HG02938 (cell line): Measurements from ENCODE around the gene SMIM45.

Experiments
- ATAC-seq: cut with Tn5 transposase; IDR thresholded peaks from one replicate; pipeline ENCODE4 v1.9.1; 2021; ENCODE audit warnings: mild to moderate bottlenecking, moderate library complexity; ENCODE audit not compliant: unreplicated experiment

The SMIM45 gene

DNA sequence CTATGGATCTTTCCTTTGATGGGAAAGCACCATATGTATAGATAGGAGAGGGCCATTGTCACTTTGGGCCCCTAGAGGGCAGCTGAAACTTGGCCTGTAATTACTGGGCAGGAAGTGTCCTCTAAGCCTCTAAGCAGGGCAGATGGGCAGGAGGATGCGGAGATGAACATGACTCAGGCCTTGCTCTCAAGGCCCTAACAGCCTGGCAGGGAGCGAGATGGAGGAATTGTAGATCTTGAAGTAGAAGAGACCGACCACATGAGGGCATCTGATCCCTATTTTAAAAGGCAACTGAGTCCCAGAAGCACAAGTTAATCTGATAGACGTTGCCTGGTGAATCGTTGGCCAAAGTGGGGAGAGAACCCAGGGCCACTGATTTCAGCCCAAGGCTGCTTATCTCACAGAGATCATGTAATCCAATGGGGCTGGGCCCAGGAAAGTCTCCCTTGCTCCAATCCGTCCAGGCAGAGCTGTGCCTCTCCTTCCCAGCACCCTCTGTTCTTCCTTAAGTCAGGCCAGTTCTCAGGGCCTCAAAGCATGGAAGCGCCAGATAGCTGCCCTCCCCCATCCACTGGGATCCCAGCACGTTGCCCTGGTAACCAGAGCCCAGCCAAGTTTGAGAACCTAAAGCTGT, 14.8 kb downstream of the SMIM45 start:
- no peak for ATAC-seq

DNA sequence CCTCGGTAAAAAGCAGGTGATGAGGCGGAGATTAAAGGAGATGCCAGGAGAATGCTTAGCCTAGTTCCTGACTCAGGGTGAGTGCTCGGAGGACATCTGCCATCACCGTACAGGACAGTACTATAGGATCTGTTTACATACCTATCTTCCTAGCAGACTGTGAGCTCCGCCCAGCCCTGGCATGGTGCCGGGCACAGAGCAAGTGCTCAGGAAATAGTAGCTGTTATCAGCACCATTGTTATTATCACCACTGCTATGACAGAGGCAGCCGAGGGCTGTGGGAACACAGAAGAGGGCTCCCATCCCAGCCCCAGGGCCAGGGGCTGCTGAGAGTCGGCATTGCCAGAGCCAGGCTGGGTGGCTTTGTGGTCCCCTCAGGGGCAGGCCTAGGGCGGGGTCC, 16.7 kb downstream of the SMIM45 start:
- ATAC-seq: no peak

DNA sequence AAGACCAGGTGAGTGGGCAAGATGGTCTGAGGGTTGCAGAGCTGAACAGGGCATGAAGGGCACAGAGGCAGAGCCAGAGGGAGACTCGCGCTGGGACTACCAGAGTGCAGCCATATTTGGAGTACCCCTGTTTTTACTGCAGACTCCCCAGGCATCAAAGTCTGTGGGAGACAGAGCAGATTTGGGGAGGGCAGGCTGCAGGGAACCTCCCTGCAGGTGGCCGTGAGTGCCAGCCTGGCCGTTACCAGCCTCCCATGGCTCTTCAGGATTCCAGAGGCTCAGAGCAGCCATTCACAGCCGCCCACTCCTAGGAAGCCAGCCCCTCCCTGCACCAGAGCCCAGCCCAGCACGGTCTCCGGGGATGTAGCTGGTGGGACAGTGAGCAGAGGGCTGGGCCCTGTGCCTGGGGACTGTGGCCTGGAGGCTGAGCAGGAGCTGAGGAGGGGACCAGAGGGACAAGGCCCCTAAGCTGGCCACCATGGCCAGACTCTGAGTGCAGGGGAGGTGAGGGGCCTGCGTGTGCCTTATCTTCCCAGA, 17.2 kb downstream of the SMIM45 start, which contains the start of gene SEPTIN3:
TSS of gene SEPTIN3 (plus strand) at position 334 of the 537 bp plus-strand sequence. CDS start 2,050 bp downstream, outside the sequence.
- ATAC-seq: no peak

DNA sequence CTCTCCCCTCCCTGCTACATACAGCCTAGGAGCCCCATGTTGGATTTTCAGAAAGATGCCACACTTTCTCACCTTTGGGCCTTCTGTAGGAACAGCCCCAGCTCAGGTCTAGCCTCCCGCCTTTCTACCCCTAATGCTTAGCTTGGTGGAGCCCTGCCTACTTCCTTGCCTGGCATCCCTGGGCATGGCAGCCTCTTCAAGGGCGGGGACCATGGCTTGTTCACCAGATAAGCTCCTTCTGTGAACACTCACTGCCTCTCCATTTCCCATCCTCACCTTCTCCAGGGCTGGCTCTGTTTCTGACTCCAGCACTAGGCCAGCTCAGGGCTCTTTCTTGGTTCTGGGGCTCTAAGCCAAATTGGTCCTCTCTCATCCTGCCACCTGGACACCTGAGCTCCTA, 18.7 kb downstream of the SMIM45 start:
- no peak for ATAC-seq

DNA sequence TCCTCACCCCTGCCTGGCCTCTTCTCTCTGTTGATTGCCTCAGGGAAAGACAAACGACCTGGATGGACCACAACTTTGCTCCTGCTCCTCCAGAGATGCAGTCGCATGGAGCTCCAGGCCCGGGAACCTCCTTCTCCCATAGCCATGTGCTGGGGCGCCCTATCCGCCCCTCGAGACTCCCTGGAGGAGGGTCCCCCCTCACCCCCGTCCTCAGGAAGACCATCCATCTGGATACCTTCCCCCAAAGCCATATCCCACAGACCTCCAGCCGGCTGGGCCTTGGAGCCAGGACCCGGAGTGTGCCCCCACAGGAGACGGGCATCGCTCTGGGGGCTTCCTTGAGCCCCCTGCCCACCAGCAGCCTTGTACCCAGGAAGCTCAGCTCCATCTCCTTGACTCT, 19.5 kb downstream of the SMIM45 start:
- ATAC-seq: no peak

DNA sequence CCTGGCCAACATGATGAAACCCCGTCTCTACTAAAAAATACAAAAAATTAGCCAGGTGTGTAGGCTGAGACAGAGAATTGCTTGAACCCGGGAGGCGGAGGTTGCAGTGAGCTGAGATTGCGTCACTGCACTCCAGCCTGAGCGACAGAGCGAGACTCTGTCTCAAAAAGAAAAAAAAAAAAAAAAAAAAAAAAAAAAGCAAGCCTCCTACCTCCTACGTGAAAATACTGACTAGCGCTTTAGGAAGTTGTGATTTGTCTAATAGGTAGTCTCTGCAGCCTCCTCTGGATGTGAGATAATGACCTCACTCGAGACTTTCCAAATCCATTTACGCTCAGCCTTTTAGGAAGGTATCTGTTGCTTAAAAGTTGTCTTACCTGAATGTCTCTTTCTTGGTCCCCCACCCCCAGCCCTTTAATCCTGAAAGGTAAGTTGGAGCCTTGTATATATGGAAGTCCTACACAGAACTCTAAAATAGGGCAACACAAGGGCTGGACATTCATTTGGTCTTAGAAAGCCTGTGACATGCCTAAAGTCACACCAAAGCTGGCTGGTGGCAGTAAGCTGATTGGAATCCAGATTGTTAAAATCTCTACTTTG, 22.8 kb downstream of the SMIM45 start:
- ATAC-seq: no peak

DNA sequence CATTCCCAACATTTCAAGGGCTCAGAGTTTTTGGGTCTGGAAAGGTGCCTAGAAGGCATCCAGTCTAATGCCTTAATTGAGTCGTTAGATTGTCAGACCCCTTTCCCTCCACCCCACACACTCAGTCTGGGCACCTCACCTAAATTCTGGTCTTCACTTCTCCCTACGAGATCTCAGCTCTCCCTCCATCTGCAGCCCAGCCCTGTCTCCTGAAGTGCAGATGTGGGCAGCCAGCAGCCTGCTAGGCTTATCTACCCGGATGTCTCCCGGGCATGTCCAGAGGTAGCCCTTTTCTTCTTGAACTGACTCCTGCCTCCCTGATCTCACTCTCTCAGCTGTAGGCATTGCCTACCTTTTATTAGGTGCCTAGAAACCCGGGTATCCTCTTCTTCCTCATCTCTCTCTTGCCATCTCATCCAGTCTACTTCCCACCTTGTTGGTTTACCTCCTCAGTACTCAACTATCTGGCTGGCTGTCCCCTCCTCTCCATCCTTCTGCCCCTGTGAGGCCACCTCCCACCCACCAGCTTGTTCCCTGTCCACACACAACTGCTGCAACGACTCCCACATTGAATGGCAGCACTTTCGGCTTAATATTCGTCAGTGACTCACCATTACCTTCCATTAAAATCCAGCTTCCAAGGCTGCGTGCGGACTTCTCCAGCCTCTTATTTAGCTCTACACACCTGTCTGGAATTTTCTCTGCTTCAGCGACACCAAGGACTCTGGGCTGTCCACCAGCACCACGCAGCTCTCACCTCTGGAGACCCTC, 23.5 kb downstream of the SMIM45 start:
- ATAC-seq: no peak

DNA sequence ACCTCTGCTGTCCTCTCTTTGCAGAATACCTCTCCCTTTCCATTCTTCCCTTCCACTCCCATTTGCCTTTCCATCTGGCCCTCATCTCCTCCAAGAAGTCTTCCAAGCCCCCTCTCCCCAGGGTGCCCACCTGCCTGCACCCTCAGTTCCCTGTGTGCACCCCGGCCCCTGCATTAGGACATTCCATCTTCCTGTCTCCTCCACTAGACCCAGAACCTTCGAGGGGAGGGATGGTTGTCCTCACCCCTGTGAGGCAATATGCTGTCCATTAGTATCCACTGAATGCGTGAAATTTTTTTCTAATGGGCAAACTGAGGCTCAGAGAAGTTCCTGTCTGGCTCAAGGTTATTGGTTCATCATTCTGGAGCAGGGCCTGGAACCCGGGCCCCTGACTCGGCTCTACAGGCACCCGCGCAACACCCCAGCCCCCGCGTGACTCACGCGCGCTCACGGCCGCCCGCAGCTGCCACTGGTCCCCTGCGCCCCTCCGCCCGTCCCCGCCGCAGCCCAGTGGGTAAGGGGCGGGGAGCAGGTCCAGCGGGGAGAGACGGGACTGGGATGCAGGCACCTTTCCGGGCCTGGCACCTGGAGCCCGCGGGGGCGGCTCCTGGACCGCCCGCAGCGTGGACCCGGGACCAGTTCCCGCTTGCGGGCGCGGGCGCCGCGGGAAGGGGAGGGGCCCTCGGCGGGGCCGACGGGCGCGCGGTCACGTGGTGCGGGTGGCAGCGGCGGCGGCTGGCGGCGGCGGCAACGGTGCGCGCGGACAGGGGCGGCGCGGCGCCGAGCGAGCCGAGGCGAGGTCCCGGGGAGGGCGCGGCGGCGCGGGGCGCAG, 24.3 kb downstream of the SMIM45 start:
- no peak for ATAC-seq

DNA sequence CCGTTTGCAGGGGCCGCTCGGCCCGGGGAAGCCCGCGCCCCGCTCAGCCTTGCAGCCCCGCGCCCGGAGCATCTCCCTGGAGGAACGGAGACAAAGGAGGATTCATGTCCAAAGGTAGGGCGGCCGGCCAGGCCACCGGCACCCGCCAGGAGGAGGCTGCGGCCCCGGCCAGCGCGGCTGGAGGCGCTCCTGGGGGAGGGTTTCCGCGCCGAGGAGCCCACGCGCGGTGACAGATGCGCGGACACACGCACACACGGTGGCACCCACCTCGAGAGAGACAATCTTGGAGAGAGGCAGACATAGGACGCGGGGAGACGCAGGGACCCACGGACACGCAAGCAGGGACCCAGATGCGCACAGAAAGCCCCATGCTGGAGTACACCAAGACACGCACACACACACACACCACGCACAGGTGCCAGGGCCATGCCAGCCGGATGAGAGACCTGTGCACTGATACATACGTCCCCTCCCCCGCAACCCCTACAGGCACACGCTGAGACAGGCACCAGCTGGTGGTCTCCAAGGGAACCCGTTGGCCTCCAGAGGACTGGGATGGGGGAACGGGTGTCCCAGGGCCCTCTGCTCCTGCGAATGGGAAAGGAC, 25.1 kb downstream of the SMIM45 start:
- no peak for ATAC-seq

DNA sequence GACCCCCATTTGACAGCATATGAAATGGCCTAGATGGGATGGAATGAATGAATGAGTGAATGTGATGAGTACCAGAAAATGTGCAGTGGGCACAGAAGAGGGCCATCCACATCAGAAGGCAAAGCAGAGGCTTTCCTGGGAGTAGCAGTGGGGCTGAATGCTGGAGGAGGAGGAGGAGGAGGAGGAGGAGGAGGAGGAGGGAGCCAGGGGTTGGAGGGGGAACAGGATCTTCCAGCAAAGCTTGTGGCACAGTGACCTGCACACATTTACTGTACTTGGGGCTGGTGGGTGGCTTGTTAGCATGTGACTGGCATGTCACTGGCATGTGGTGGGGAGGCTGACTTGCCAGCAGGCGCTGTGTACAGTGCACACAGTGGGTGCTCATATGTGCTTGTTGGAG, 26.8 kb downstream of the SMIM45 start:
- ATAC-seq: no peak

DNA sequence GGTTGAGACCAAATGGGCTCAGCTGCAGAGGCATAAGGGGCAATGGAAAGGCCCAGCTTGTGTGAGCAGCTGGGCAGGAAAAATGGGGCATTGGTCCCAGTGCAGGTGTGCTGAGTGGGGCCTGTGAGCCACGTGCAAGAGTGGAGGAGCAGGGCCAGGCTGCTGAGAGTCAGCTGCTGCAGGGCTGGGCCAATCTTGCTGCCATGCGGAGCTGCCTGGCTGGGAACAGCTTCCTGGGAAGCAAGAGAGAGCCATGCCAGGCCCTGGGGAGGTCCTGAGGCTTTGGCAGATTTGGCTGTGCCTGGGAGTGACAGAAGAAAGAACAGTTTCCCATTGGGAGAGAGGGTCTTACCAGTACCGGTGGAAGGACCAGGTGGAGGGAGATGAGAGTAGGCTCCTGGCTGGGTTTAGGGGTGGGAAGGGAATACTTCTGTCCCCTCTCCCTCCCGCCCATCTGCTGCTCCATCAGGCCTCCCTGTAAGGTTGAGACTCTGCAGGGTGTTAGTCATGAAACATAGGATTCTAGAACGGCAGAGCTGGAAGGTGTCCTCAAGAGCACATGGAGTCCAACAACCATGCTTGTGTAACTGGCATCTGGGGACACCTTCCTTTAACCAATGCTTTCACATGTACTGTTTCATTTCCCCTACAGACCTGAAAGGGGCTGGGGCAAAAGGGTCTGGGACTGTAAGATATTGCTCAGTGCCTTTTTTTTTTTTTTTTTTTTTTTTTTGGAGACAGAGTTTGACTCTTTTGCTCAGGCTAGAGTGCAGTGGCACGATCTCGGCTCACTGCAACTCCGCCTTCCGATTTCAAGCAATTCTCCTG, 27.7 kb downstream of the SMIM45 start:
- ATAC-seq: no peak

DNA sequence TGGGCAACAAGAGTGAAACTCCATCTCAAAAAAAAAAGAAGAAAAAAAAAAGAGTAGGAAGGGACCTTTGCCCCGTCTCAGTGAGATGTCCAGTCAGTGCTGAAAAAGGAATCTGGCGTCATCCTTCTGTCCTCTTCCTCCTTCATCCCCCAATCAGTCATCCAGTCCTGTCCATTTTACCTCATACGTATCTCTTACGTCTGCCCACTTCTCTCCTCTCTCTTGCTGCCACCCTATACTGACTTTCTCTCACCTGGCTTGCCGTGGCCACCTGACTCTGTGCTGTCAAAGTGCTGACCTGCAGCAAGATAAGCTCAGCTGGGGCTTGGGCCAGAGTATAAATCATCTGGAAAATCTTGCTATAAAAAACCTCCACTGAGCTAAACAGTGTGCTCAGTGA, 30.9 kb downstream of the SMIM45 start:
- ATAC-seq: no peak

DNA sequence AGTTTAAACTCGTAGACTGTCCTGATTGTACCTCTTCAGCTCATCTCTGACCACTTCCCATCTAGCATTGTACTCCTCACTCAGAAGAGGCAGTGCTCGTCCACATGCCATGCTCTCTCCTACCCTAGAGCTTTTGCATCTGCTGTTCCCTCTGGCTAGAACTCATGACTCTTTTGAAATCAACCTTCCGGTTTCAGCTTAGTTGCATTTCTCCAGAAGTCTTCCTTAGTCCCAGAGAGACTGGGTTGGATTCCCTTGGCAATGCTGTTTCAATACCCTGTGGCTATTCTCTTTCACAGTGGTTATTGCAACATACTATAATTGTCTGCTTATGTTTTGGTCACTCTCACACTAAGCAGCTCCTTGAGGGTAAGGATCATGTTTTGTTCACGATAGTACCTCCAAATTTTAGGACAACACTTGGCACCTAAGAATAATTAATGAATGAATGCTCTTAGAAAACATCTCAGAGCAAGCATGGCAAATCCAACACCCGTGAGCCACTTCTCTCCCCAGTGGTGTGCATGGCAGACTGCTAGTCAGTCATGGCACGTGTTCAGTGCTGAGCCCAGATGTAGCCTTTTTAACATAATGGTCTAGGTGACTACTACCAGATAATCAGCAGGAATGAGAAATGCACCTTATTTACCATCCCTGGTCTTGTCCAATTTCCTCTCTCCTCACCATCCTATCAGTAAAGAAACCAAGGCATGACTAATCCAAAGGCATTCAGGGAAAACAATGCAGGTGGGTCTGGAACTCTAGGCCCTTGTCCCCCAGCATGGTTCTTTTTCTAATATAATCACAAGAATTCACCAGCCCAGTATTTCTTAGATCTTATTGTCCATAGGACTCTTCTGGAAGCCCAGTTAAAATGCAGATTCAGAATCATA, 31.8 kb downstream of the SMIM45 start:
- ATAC-seq: no peak

DNA sequence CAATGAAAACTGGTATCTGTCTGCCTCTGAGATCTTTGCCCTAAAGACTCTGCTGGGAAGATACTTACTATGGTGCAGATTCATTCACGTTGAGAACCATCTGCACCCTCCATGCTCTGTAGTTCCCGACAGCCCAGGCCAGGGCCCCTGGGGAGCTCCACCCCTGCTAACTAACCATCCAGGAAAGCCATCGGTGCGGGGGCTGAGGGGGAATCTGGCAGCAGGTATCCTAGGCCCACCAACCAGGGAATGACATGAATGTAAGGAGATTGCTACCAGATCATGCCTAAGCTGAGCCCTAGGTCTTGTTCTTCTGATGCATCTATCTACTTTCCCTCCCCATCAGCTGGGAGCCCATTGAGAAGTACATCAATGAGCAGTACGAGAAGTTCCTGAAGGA, 35.3 kb downstream of the SMIM45 start:
- no peak for ATAC-seq

DNA sequence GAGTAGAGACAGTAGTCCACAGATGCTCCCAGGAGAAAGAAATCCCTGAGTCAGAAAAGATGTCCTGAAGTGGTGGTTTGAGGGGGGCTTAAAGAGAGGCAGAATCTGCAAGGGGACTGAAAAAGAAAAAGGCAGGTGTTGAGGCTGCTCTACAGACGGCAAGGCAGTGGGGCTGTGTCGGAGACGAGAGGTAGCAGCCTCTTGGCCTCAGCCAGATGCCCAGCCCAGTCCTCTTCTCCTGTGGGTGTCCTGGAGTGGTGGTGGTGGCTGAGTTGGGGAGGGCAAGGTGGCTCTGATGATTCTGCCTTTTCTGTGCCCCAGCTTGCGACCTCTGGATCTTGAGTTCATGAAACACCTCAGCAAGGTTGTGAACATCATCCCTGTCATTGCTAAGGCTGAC, 37.3 kb downstream of the SMIM45 start:
- no peak for ATAC-seq

DNA sequence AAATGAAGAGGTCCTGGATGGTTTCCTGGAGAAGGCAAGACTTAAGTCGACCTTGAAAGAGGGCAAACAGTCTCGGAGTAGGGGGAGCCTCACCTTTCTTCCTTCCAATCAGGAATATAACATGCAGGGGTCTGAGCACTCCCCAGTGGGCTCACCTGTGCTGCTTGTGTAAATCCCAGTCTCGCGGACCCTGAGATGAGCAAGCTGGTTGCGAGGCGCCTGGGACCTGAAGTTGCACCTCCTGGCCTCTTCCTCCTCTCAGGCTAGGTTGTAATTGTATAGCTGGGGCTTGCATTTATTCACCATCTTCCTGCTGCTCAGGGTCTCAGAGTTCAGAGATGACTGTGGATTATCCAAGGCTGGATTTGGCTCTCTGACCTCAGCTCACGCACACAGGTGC, 39.2 kb downstream of the SMIM45 start:
- ATAC-seq: no peak

DNA sequence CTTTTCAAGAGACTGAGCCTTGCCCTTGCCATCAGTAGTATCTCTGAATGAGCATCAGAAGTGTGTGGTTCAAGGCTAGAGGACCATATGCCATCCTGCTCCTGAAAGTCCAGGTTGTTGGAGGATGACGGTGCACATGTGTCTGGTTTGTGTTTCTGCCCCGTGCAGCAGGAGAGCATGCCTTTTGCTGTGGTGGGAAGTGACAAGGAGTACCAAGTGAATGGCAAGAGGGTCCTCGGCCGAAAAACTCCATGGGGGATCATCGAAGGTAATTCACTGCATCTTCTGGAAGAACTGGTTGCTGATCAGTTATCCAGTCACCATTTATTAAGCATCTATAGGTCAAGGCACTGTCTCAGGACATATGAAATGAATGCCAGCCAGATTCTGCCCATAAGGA, 40.5 kb downstream of the SMIM45 start:
- ATAC-seq: no peak

DNA sequence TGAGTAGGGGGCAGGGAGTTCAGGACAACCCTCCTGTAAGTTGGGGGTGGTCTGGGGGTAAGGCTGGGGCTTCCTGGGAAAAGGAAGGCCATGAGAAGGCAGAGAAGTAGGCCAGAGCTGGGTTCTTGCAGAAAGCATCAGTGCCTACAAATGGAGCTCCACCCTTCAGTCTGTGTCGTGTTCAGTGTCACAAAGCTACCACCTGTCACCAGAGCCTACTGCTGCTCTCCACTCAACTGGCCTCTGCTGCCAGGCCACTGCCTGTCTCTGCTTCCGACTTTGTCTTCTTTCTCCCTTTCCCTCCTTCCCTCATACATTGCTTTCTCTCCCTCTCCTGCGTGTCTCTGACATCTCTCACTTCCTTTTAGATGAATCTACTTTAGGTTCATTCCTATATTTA, 43.3 kb downstream of the SMIM45 start:
- no peak for ATAC-seq

DNA sequence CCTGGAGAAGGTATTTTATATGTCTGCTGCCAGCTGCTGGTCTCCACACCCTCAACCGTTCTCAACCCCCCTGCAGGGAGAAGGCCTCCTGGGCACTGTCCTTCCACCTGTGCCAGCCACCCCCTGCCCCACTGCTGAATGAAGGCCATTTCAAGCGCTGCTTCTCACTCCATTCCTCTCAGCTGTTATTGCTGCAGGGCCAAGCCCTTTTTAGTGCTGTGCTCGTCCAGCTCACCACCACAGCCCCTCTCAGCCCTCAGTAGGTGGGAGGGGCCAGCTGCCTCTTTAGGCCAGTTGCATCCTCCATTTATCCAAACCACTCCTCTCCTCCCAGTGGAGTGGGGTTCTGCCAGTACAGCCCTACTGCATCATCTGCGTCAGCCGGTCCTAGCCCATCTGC, 44.9 kb downstream of the SMIM45 start:
- ATAC-seq: no peak
